Stimulated activated CD4-positive, alpha-beta T cell treated with anti-CD3 and anti-CD28 coated beads, Interleukin-4, amount 100 ng/mL, for 24 hours (primary cell): ENCODE data around the gene OR10H3.
"Not testable (repeated sequence)": the region's sequence is repeated elsewhere in the genome, so short reads cannot be mapped to it uniquely, and the experiment has no call there.

Experiments
- DNase-seq: peaks from one replicate; pipeline ENCODE4 v3.0.0-alpha.2; 2020

Gene OR10H3

GRCh38 chr19:15779756-15780476 lies 42.1 kb downstream of the OR10H3 start:
- no peak for DNase-seq

GRCh38 chr19:15780610-15781418 lies 43.0 kb downstream of the OR10H3 start:
- no peak for DNase-seq

GRCh38 chr19:15781661-15782060 lies 43.9 kb downstream of the OR10H3 start:
- no peak for DNase-seq

- no peak for DNase-seq
Measured at GRCh38 chr19:15782211-15782610, 44.4 kb downstream of the OR10H3 start.

- DNase-seq: not testable (repeated sequence)
Measured at GRCh38 chr19:15782896-15783295, 45.1 kb downstream of the OR10H3 start.

- no peak for DNase-seq
Measured at GRCh38 chr19:15787611-15788155, 49.9 kb downstream of the OR10H3 start, which contains the start of gene OR10H5. Gene OR10H5, plus strand, starts transcription at chr19:15787661. Its CDS starts 6,388 bp downstream, at chr19:15794049.

- no peak for DNase-seq
Measured at GRCh38 chr19:15788594-15789270, 50.9 kb downstream of the OR10H3 start.

GRCh38 chr19:15790096-15790495 lies 52.3 kb downstream of the OR10H3 start:
- DNase-seq: no peak
